ENCODE data around the gene EBF3.

GRCh38 chr10:129917936-129918335 is 46.1 kb downstream of the EBF3 start:
- TF ChIP-seq CTCF (IDR thresholded peaks at IDR 0.05; ENCODE audit: borderline replicate concordance, extremely low read depth, low read length, poor library complexity, severe bottlenecking) (no peak), EZH2 (IDR thresholded peaks at IDR 0.05; ENCODE audit: borderline replicate concordance, low read depth, low read length, severe bottlenecking) (no peak)
